Activated CD8-positive, alpha-beta memory T cell treated with anti-CD3 and anti-CD28 coated beads for 48 hours (primary cell): ENCODE results near the gene ABT1.

Experiments
- DNase-seq, 3 experiments: peaks; one replicate each; pipeline ENCODE4 v3.0.0-alpha.2; 2020; ENCODE audit warnings: low read depth in 2 of 3, low spot score in 2 of 3

The ABT1 gene

DNA sequence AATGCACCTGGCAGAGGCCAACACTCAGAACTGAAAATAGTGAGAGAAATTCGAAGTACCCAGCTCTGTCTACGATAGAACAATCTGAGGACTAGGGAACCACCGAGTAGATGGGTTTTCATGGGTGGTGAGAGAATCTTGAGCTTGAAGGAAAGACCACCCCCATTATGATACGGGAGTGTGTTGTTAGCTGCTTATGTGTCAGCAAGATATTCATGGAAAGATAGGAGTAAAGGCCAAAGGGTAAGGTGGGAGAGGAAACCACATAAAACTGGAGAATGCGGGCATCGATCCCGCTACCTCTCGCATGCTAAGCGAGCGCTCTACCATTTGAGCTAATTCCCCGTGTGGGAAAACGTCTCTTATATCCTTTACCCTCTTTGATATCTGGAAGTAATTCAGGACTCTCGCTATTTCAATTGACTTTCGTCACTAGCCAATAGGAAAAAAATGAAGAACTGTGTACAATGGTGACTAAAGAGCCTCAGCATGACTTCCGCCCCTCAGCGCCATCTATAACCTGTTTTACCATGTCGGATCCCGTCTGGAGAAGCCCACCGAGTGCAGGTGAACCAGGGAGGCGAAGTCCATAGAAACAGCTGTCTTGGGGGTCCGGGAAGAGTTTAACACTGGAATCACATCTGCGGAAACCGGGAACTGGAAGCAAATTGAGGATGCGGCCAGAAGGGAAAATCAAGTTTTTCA is 25.0 kb upstream of the ABT1 start:
- DNase-seq, result no peak

DNA sequence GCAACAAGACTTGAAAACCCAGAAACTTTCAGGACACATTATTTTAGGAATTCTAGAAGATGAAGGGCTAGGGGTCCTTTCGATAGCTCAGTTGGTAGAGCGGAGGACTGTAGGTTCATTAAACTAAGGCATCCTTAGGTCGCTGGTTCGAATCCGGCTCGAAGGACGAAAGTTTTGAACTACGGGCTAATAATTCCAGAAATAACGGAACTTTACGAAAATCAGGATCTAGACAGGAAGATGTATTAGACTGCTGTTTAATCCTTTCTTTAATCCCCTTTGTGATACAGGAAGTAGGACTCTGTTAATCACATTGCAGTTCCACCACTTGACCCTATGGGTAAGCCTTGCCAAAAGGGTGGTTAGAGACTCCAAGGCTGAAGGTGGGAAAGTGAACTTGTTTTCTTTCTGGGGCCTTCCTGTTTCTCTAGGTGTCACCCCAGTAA is 21.2 kb upstream of the ABT1 start:
- no peak for DNase-seq

- no peak for DNase-seq
Observed at GRCh38 chr6:26576407-26576843, 20.3 kb upstream of the ABT1 start.

DNA sequence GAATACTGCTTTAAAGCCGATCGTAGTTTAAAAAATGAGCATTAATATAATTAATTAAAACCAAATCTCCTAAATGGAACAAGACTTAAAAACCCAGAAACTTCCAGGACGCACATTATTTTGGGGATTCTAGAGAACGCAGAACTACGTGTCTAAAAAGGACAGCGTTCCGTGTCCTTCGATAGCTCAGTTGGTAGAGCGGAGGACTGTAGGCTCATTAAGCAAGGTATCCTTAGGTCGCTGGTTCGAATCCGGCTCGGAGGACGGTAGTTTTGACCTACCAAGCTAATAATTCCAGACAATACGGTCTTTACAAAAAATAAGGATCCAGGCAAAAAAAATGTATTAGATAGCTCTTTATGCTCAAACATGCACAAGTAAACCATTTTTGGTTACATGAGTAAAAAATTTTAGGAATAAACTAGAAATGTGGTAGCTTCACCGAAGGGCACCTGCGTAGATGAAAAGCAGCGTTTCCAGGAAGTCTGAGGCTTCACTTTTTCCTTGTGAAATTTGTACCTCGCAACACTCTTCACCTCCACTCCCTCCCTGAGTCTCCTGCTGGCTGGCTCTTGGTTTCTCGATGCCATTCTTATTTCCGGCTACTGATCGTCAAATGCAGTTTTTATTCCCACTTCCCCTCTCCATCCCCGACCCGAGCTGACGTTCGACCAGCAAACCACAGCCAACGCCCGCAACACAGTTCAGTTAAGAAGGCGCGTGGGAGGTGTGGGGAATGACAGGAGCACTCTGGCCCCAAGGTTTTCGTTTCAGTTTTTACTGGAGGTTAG is 19.6 kb upstream of the ABT1 start:
- peak; percentile 49 to 67 (median 53) for DNase-seq

DNA sequence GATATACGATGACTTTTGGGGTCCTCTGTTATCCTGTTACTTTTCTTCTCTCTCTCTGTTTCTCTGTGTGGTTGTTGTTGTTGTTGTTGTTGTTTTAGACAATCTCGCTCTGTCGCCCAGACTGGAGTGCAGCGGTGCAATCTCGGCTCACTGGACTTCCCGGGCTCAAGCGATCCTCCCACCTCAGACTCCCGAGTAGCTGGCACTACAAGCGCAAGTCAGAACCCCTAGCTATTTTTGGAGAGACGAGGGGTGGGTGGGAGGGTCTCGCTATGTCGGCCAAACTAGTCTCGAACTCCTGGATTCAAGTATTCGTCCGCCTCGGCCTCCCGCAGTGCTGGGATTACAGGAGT is 19.1 kb upstream of the ABT1 start:
- DNase-seq, result no peak

DNA sequence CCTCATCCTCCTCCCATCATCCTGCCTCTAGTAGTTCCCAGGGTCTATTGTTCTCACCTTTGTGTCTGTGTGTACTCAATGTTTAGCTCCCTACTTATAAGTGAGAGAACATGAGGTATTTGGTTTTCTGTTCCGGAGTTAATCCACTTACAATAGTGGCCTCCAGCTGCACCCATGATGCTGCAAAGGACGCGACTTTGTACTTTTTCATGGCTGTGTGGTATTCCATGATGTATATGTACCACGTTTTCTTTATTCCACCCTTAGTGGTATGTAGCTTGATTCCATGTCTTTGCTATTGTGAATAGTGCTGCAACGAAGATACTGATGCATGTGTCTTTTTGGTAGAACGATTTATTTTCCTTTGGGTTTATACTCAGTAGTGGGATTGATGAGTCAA is 18.5 kb upstream of the ABT1 start:
- DNase-seq, result no peak

GRCh38 chr6:26578741-26579140 is 18.0 kb upstream of the ABT1 start:
- no peak for DNase-seq

DNA sequence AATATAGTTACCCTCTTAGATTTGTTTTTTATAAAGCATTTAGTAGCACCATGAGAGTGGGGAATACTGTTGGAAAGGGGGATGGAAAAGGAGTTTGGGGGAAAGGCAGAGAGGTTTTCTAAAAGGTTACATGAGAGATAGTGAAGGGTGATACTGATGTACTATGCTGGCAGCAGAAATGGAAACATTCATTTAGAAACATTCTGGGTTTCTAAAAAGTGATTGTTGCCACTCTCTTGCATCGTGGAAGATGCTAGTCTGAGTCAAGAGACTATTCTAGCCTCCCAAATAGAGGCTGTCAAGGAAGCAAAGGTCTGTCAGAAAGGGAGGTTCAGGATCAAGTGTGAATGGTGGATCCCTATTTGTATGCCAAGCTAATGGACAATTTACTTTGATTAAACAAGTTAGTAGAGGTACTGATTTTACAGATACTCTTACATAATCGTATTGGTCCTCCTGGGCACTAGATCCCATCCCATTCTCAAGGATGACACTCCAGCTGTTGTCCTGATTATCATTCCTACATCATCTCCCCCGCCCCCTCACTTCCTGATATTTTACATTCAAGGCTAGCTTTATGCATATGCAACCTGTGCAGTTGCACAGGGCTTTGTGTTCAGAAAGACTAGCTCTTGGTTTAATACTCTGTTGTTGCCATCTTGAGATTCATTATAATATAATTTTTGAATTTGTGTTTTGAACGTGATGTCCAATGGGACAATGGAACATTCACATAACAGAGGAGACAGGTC is 15.4 kb upstream of the ABT1 start:
- no peak for DNase-seq

DNA sequence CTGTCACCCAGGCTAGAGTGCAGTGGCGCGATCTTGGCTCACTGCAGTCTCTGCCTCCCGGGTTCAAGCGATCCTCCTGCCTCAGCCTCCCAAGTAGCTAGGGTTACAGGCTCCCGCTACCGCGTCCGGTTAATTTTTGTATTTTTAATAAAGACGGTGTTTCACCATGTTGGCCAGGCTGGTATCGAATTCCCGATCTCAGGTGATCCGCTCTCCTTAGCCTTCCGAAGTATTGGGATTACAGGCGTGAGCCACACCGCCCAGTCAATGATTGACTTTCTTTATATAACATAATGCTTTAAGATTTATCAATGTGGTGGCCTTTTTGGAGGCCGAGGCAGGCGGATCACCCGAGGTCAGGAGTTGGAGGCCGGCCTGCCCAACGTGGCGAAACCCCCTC is 7.8 kb upstream of the ABT1 start:
- no peak for DNase-seq

DNA sequence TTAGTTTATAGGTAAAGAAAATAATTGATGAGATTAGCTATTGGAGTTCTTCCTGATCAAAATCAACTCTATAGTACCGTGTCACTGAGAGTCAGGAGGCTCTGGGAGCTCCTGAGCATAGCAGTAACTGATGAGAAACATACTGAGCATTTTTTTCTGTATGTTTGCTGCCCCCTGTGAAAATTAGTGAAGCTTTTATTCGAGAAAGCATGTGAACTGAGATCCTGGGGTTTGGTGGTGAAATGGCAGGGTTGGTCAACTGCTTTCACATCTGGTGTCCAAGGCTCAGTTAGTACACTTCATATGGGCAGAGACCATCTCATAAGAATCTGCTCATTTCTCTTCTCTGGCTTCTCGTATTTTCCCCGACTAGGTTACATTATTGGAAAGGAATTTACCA is 4.1 kb upstream of the ABT1 start:
- no peak for DNase-seq

DNA sequence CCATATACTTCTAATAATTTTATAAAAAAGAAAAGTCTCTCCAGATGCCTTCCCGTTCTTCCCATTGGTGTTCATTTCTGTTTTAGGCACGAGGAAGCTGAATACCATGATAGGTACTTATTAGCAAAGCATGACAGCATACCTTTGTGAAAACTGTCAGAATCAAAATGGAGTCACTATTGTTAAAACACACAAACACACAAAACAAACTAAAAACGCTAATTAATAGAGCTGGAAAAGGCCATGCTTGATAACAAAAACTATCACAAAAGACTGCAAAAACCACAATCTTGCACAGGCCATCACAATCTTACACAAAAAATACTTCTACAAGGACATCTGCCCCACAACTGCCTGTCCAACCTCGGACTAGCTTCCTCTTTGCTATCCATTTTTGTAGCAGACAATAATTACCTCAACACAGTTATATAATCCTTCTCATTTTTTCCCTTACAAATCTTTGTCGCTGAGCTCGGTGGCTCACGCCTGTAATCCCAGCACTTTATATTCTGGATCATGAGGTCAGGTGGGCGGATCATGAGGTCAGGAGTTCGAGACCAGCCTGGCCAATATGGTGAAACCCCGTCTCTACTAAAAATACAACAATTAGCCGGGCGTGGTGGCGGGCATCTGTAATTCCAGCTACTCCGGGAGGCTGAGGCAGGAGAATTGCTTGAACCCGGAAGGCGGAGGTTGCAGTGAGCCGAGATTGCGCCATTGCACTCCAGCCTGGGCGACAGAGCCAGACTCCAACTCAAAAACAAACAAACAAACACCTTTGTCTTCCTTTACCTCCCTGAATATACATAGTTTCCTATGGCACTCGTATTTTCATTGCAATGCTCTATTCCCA is 3.2 kb upstream of the ABT1 start:
- DNase-seq, result no peak

- DNase-seq, result no peak
Observed at GRCh38 chr6:26594131-26594498, 2.6 kb upstream of the ABT1 start.

GRCh38 chr6:26594730-26595632 is 1.8 kb upstream of the ABT1 start:
- DNase-seq, result peak in 1 of 3 experiments; percentile 37

DNA sequence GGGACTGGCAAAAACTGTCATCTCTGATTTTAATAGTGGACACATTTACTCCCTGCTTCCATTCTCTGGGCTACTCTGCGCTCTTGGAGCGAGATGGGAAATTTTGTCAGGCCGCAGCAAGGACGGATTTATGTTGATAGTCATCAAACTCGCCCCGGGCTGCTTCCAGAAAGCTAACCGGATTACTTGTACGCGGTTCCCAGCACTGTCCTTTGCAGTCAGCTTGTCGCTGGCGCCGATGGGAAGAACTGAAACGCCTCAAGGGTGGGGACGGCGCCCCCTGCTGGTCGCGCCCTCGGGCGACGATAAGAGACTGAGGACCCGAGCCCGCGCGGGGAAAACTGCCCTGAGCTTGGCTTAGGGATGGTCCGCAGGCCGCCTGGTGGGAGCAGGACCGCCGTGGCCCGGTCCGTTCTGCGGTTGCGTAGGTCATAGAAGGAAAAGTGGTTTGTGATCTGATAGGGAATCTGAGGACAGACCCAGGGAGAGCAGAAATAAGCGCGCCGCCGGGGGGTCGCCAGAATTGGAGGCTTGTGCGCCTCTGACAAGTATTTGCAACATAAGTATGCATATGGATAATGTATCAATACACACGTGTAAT is 984 bp upstream of the ABT1 start:
- DNase-seq, result peak; percentile 67 to 81 (median 80)

DNA sequence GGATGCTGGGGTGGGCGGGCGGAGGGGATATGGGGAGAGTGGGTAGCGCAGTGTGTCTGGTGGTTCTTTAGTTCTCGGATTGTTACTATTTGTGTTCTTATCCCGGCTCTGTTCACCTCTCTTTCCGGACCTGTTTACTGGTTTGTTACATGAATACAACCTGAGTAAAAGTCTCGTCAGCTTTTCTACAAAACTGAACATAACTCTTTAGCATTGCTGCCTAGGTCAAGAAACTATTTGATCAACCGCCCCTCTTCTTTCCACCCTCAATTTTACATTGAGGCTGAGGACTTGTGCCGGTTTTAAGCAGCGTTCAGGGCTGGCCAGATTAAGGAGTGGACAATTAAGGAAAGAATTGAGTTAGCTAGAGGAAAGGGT is 625 bp downstream of the ABT1 start:
- DNase-seq, result no peak

DNA sequence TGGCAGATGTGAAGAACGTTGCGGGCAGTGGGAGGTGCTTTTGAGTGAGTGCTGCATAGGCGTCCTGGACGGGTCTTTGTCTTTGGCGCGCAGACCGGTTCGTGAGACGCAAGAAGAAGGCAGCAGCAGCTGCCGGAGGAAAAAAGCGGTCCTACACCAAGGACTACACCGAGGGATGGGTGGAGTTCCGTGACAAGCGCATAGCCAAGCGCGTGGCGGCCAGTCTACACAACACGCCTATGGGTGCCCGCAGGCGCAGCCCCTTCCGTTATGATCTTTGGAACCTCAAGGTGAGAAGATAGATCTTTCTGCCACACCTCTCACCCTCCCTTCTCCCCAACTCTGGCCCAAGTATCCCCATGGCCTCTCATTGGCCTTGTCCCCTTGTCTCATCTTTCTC is 1.1 kb downstream of the ABT1 start:
- DNase-seq, result no peak

DNA sequence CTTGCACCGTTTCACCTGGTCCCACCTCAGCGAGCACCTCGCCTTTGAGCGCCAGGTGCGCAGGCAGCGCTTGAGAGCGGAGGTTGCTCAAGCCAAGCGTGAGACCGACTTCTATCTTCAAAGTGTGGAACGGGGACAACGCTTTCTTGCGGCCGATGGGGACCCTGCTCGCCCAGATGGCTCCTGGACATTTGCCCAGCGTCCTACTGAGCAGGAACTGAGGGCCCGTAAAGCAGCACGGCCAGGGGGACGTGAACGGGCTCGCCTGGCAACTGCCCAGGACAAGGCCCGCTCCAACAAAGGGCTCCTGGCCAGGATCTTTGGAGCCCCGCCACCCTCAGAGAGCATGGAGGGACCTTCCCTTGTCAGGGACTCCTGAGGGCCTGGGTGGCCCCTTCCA is 1.5 kb downstream of the ABT1 start:
- no peak for DNase-seq

GRCh38 chr6:26599134-26599533 is 2.4 kb downstream of the ABT1 start:
- no peak for DNase-seq

GRCh38 chr6:26599591-26599990 is 2.8 kb downstream of the ABT1 start:
- DNase-seq, result no peak

DNA sequence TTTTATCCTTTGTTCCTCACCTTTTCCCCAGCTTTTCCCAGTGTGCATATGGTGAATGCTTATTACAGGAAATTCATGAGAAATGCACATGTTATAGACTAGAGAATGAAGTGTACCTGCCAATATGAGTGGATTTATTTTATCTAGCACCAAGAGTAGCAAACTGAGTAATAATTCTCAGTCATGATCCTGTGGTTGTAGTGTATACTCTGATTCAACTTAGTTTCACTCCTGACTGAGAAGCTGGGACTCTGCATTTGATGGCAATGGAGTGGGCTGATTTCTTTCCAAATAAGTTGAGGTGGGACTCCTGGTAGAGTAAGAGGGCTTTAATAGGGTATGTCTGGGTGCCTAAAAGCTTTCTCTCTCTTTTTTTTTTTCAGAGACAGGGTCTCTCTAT is 4.0 kb downstream of the ABT1 start:
- DNase-seq, result no peak
